PFSK-1 (cell line): Measurements from ENCODE around the gene HIPK2.

ENCODE experiments used
- FOXP2 ChIP-seq: optimal IDR thresholded peaks from 2 replicates; pipeline ENCODE3; 2011; ENCODE audit warnings: borderline replicate concordance, control low read depth, inconsistent platforms; ENCODE audit not compliant: insufficient read depth; ENCODE audit errors: extremely low read length, extremely low read depth
- POLR2AphosphoS5 ChIP-seq: IDR thresholded peaks from 2 replicates; pipeline ENCODE4 v1.6.1; 2012; ENCODE audit warnings: low read depth, mild to moderate bottlenecking, control low read depth, low read length, moderate library complexity
- REST ChIP-seq, 2 experiments: IDR thresholded peaks; 2 replicates each; pipeline versions ENCODE4 v1.6.1 to v1.8.0; 2011 to 2012; ENCODE audit warnings: low read depth in 2 of 2, low read length in 2 of 2, control low read depth in 1 of 2, inconsistent platforms in 1 of 2, mild to moderate bottlenecking in 1 of 2, moderate library complexity in 1 of 2; ENCODE audit not compliant: insufficient read depth in 1 of 2
- SIN3A ChIP-seq: IDR thresholded peaks from 2 replicates; pipeline ENCODE4 v1.6.1; 2012; ENCODE audit warnings: mild to moderate bottlenecking, low read length, moderate library complexity, borderline replicate concordance; ENCODE audit not compliant: insufficient read depth
- TAF1 ChIP-seq: IDR thresholded peaks from 2 replicates; pipeline ENCODE4 v1.6.1; 2012; ENCODE audit warnings: low read length, control low read depth, borderline replicate concordance; ENCODE audit not compliant: insufficient read depth

GRCh38 chr7:139775829-139776266 is 1.9 kb downstream of the HIPK2 start:
- TF ChIP-seq POLR2AphosphoS5 (no peak), REST (IDR thresholded peaks at IDR 0.05; ENCODE audit: insufficient read depth in 1 of 2, low read depth in 2 of 2, low read length in 2 of 2) (no peak), SIN3A (no peak), TAF1 (no peak), FOXP2 (no peak)
